Measurements from ENCODE around the gene DDX31. TPM values are rescaled to one million over a fixed set of nuclear protein-coding genes. Genes with fewer than 3 reads are reported as not detected.

Gene DDX31
- total RNA-seq, 4 donors from 2014 or later, result 10.2 to 18.3 (median 11.8) TPM

DNA sequence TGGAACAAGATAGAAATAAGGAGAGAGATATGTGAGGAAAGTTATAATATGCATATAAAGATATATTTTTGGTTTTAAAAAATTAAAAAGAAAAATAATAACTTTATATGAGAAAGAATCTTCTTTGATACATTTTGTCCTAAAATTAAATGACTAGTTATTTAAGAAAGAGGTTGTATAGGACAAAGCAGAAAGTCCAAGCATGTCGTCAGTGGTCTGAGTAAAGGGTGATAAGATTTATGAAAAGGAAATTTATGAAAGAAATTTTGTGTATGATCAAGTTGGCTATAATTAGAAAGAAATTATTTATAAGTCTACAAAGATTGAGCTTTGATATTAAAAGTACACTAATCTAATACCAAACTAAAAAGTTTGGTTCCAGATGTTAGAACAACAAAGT is 32.5 kb upstream of the DDX31 start:
- no peak overlapping the region for H3K27ac ChIP-seq
- no peaks in the 10 kb centered on the region for H3K4me1 ChIP-seq
- peaks cover 0 to 15% (median 2%) of the 10 kb centered on the region in 3 donors for H3K9me3 ChIP-seq
- intact Hi-C loops (cut with DNase I), result no loop called here
- TF ChIP-seq POLR2A (IDR thresholded peaks at IDR 0.05), result no peak
- TF ChIP-seq, protein P1, sequence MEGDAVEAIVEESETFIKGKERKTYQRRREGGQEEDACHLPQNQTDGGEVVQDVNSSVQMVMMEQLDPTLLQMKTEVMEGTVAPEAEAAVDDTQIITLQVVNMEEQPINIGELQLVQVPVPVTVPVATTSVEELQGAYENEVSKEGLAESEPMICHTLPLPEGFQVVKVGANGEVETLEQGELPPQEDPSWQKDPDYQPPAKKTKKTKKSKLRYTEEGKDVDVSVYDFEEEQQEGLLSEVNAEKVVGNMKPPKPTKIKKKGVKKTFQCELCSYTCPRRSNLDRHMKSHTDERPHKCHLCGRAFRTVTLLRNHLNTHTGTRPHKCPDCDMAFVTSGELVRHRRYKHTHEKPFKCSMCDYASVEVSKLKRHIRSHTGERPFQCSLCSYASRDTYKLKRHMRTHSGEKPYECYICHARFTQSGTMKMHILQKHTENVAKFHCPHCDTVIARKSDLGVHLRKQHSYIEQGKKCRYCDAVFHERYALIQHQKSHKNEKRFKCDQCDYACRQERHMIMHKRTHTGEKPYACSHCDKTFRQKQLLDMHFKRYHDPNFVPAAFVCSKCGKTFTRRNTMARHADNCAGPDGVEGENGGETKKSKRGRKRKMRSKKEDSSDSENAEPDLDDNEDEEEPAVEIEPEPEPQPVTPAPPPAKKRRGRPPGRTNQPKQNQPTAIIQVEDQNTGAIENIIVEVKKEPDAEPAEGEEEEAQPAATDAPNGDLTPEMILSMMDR (IDR thresholded peaks at IDR 0.05), result no peak
- H3K4me3 ChIP-seq, result no peak overlapping the region
- no peaks in the 10 kb centered on the region for H3K36me3 ChIP-seq
- peaks cover 0 to 3% (median 0%) of the 10 kb centered on the region in 4 donors for H3K27me3 ChIP-seq
- WGBS, 2 donors, result 19 to 64% methylated on average over 1 of the region's 1 CpG
- no peak for DNase-seq

DNA sequence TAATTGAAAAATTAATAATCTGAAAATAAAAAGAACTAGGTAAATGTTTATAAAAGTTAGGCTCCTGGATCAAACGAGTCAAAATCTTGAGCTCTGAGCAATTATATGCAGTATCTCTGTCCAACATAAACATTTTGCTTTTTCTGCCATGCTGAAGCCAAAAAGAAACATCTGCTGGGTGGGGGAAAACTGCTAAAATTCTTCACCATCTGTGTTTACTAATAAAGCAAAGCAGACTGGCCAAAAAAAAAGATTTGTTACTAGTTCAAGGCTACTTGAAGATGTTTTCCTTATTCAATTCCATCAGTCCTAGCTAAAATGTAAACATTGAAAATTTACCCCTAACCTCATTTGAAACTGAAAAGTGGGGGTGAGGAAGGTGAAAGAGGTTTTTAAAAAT is 30.2 kb upstream of the DDX31 start:
- H3K4me3 ChIP-seq, result no peak overlapping the region
- H3K9me3 ChIP-seq, result peaks cover 0 to 29% (median 13%) of the 10 kb centered on the region in 3 donors
- H3K4me1 ChIP-seq, result no peaks in the 10 kb centered on the region
- H3K27ac ChIP-seq, result no peak overlapping the region
- no peaks in the 10 kb centered on the region for H3K36me3 ChIP-seq
- no peak for TF ChIP-seq POLR2A (IDR thresholded peaks at IDR 0.05)
- TF ChIP-seq, protein P1 (IDR thresholded peaks at IDR 0.05), result no peak
- WGBS, 2 donors, result 24 to 33% methylated on average over 1 of the region's 1 CpG
- intact Hi-C loops (cut with DNase I), result no loop called here
- no peak for DNase-seq
- no peaks in the 10 kb centered on the region for H3K27me3 ChIP-seq

DNA sequence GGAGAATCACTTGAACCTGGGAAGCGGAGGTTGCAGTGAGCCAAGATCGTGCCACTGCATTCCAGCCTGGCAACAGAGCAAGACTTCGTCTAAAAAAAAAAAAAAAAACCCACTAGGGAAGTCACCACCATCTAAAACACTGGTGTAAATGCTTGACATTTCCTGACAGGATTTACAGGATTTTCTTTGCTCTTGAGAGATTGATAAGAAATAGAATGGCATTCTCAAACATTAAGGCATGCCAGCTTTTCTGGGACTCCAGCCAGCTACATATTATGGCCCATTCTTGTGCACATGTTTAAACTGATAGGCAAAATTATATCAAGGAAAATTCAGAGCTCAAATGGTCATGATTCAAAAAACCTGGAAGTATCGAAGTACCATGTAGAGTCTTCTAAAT is 29.2 kb upstream of the DDX31 start:
- intact Hi-C loops (cut with DNase I), result no loop called here
- Histone ChIP-seq H3K36me3 (no peaks in the 10 kb centered on the region), H3K4me1 (no peaks in the 10 kb centered on the region), H3K27me3 (no peaks in the 10 kb centered on the region), H3K9me3 (peaks cover 0 to 29% (median 13%) of the 10 kb centered on the region in 3 donors), H3K27ac (no peak overlapping the region), H3K4me3 (no peak overlapping the region)
- WGBS, 2 donors, result 21 to 29% methylated on average over 4 of the region's 4 CpGs
- no peak for DNase-seq
- no peak for TF ChIP-seq POLR2A (IDR thresholded peaks at IDR 0.05)
- TF ChIP-seq, protein P1 (IDR thresholded peaks at IDR 0.05), result no peak

DNA sequence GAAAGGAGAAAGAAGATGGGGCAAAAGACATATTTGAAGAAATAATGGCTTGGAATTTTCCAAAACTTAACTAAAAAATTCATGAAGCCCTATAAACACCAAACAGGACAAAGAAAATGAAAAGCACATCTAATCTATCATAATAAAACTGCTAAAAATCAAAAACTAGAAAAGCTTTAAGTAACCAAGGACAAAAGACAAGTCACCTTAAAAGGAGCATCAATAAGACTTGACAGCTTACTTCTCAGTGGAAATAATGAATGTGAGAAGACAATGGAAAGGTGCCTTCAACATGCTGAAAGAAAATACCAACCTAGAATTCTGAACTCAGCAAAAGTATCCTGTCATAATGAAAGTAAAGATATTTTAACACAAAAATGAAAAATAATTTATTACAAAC is 27.4 kb upstream of the DDX31 start:
- DNase-seq, result no peak
- Histone ChIP-seq H3K4me1 (no peaks in the 10 kb centered on the region), H3K36me3 (no peaks in the 10 kb centered on the region), H3K27ac (no peak overlapping the region), H3K27me3 (no peaks in the 10 kb centered on the region), H3K9me3 (peaks cover 0 to 29% (median 13%) of the 10 kb centered on the region in 3 donors), H3K4me3 (no peak overlapping the region)
- TF ChIP-seq, protein P1 (IDR thresholded peaks at IDR 0.05), result no peak
- TF ChIP-seq POLR2A (IDR thresholded peaks at IDR 0.05), result no peak
- intact Hi-C loops (cut with DNase I), result no loop called here

DNA sequence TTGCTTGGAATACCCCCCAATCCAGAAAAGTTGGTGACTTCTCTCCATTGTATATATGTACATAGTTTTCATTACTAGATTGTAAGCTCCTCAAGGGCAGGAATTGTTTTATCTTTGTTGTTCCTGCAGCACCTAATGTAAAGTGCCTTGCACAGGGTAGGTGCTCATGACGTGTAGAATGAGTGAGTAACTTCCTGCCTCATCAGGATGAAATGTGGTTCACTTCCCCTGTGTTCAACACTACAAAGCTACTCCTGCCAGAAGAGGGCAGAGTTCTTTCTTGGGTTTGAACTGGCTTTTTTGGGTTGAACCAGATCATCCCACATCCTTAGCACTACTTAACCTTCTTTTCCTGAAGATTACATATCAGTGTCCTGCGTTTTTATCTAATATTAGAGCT is 24.4 kb upstream of the DDX31 start:
- WGBS, 2 donors, result 17 to 33% methylated on average over 2 of the region's 2 CpGs
- intact Hi-C loops (cut with DNase I), result no loop called here
- Histone ChIP-seq H3K4me1 (no peaks in the 10 kb centered on the region), H3K4me3 (no peak overlapping the region), H3K36me3 (peaks cover 0 to 28% (median 10%) of the 10 kb centered on the region in 3 donors), H3K9me3 (peaks cover 0 to 29% (median 13%) of the 10 kb centered on the region in 3 donors), H3K27me3 (no peaks in the 10 kb centered on the region), H3K27ac (no peak overlapping the region)
- no peak for TF ChIP-seq POLR2A (IDR thresholded peaks at IDR 0.05)
- TF ChIP-seq, protein P1 (IDR thresholded peaks at IDR 0.05), result peak in 3 of 6 experiments; percentile 28 to 46 (median 30)
- no peak for DNase-seq
